Esophagus squamous epithelium (tissue), 4 donors: ENCODE data around the gene HLX.

Experiments
- POLR2A ChIP-seq, 4 donors: fragments of 450-650 bp; IDR thresholded peaks; one replicate each; pipeline ENCODE4 v1.6.1; 2017; ENCODE audit warnings: antibody characterized with exemption in 4 of 4, mild to moderate bottlenecking in 4 of 4, moderate library complexity in 3 of 4
- TF ChIP-seq, protein P1 (sequence below), 6 experiments: fragments of 450-650 bp in 4 of 6; fragments of 200-600 bp in 2 of 6; sonication (generic) in 2 of 6; IDR thresholded peaks; one replicate each; pipeline ENCODE4 v1.5.1; 2016 to 2019; ENCODE audit warnings: antibody characterized with exemption in 6 of 6, mild to moderate bottlenecking in 4 of 6, moderate library complexity in 4 of 6

DNA sequence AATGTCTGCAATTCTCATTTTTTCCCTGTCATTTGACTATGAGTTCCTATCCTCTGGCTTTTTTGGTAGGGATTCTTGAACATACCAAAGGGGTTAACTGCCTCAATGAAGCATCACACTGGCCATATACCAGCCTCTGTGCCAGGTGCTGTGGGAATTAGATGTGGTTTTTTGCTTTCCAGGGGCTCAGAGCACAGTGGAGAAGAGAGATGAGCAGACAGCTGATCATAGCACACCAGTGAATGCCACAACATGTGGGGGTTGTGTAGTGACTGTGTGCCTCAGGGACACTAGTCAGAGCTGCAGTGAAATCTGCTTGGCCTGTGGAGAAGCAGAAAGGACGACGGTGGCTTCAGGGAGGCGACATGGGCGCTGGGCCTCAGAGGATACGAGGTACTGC lies 30.8 kb downstream of the HLX start:
- TF ChIP-seq POLR2A (IDR thresholded peaks at IDR 0.05), result no peak
- TF ChIP-seq, protein P1, sequence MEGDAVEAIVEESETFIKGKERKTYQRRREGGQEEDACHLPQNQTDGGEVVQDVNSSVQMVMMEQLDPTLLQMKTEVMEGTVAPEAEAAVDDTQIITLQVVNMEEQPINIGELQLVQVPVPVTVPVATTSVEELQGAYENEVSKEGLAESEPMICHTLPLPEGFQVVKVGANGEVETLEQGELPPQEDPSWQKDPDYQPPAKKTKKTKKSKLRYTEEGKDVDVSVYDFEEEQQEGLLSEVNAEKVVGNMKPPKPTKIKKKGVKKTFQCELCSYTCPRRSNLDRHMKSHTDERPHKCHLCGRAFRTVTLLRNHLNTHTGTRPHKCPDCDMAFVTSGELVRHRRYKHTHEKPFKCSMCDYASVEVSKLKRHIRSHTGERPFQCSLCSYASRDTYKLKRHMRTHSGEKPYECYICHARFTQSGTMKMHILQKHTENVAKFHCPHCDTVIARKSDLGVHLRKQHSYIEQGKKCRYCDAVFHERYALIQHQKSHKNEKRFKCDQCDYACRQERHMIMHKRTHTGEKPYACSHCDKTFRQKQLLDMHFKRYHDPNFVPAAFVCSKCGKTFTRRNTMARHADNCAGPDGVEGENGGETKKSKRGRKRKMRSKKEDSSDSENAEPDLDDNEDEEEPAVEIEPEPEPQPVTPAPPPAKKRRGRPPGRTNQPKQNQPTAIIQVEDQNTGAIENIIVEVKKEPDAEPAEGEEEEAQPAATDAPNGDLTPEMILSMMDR (IDR thresholded peaks at IDR 0.05), result no peak
